Peyer's patch (tissue), 4 donors: ENCODE results near the gene PDPK1.

Experiments used
- CTCF ChIP-seq, 6 experiments: fragments of 450-650 bp in 4 of 6; fragments of 200-600 bp in 2 of 6; sonication (generic) in 1 of 6; IDR thresholded peaks; one replicate each; pipeline ENCODE4 v1.5.1; 2017 to 2019; ENCODE audit warnings: antibody characterized with exemption in 6 of 6, mild to moderate bottlenecking in 3 of 6, moderate library complexity in 1 of 6
- POLR2A ChIP-seq, 2 donors: fragments of 450-650 bp; IDR thresholded peaks; one replicate each; pipeline ENCODE4 v1.5.1; 2017; ENCODE audit warnings: antibody characterized with exemption in 2 of 2, mild to moderate bottlenecking in 2 of 2, moderate library complexity in 2 of 2

- TF ChIP-seq CTCF (IDR thresholded peaks at IDR 0.05) = no peak
- no peak for TF ChIP-seq POLR2A (IDR thresholded peaks at IDR 0.05)
These were observed 23.3 kb upstream of the PDPK1 start for GRCh38 chr16:2514333-2515179.
